GM18519 (cell line): ENCODE data around the gene ZAP70.

Experiments used
- ATAC-seq: cut with Tn5 transposase; IDR thresholded peaks from one replicate; pipeline ENCODE4 v1.9.1; 2021; ENCODE audit warnings: mild to moderate bottlenecking, moderate library complexity; ENCODE audit not compliant: unreplicated experiment, low FRiP score

ZAP70 gene

DNA sequence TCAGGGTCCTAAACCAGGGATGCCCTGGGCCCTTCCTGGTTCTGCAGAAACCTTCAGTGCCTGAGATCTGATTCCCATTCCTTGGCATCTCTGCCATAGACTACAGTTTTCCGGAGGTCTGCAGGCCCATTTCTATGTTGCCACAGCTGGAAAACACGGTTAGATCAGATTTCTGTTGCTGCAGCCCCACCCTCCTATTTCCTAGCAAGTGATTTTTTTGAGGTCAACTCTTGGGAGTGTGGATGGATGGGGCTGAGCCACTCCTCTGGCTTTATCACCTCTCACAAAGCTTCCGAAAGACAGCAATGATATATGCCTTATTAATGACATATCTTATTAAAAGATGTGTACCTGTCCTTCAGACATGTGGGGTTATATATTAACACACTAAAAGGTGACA is 56.3 kb downstream of the ZAP70 start:
- no peak for ATAC-seq

DNA sequence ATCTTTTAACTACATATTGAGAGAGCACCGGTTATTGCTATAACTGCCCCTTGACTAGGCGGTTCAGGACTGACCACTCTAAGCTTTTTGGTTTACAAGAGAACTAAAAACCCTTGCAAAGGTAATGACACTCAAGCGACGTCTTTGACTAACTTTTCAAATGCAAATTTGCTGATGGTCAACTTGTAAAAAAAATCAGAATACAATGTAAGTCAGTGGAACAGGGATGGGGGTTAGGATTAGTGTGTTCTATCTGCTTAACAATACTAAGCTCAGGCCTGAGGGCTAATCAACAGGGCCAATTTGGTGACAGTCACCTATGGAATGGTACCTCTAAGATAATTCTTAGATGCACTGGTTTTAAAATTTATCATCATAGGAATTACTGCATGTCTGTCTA is 57.1 kb downstream of the ZAP70 start:
- ATAC-seq = no peak

DNA sequence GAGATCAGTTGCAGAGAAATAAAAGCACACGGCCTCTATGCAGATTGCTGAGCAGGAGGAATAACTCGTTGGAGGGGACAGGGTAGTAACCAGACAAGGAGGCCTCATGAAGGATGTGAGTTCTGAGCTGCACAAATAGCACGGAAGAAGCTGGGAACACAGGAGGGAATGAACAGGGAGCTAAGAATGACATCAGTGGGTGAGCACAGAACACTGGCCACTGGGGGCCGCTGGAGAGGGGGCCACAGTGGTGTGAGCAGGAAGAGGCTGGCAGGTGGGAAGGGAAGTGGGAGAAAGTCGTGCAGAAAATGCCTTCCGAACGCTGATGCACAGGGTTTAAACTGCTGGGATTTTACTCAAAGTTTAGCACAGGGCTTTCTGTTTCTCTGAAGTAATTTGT is 61.0 kb downstream of the ZAP70 start:
- no peak for ATAC-seq

DNA sequence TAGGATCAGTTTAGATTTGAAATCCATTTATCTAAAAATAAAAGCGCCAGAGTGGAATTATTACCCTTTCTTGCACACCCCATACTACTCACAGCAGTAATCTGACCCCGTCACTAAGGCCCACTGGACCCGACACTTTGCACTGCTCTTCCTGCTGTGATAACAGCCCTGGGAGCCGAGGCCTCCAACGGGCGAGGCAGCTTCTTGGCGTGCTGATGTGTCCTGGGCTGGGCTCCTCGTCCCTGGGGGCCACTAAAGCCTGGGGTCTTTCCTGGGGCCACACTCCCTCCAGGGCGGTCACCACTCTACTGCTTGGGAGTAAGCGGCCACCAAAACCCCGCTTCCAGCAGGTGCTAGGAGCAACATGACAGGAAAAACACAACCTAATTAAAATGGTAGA is 61.7 kb downstream of the ZAP70 start:
- ATAC-seq = no peak

DNA sequence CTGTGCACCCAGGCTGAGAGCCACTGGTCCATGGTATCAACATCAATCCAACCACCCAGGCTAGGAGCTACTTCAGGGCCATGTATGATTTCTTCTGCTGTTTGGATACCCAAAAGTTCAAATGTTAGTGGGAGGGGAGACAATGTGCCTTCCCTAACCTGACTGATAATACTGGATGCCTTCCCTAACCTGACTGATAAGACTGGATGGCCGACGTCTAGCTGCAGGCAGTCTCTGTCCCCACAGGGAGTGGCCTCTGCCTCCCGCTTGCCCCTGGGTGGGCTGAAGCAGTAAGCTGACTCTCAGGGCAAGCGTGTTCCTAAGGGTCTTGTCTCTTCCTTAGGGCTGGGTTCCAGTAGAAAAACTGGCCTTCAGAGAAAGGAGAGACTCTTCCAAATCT is 65.8 kb downstream of the ZAP70 start:
- no peak for ATAC-seq

DNA sequence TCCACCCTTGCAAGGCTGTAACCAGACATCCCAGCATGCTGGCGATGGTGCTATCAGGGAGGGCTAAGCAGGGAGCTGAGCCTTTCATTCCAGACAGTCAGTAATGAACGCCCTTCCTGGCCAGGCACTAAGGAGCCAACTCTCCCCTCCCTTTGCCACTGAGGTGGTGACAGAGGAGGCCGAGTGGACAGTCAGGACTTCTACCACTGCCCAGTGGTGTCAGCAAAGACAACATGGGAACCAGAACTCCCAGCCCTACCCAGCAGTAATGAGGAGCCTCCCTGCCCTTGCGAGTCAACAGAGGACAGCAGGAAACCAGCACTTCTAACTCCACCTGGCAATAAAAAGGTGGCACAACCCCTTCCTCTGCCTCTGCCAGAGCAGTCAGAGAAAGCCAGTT is 68.6 kb downstream of the ZAP70 start:
- no peak for ATAC-seq

DNA sequence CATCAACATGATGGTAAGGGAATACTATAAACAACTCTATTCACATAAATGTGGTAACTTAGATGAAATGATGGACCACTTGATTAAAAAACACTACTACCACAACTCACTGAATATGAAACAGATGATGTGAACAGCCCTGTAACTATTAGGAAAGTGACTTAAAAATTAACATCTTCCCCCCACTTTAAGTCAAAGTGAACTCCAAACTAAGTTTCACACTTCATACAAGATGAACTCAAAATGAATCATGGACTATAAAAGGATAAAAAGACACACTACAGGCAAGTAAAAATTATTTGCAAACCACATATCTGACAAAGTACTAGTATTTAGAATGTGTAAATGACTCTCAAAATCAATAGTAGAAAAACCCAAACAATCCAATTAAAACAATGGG is 71.6 kb downstream of the ZAP70 start:
- ATAC-seq = no peak

DNA sequence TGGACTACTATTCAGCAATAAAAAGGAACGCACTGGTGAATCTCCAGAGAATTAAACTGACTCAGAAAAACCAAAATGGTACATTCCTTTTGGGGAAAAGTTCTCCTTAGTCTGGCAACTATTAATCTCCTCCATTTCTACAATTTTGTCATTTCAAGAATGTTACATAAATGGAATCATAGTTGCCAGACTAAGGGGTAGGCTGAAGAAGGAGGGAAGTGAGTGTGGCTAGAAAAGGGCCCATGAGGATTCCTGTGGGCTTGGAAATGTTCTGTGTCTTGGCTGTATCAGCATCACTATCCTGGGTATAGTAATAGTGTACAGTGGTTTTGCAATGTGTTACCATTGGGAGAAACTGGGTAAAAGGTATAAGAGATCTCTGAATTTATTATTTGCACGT is 72.4 kb downstream of the ZAP70 start:
- no peak for ATAC-seq

DNA sequence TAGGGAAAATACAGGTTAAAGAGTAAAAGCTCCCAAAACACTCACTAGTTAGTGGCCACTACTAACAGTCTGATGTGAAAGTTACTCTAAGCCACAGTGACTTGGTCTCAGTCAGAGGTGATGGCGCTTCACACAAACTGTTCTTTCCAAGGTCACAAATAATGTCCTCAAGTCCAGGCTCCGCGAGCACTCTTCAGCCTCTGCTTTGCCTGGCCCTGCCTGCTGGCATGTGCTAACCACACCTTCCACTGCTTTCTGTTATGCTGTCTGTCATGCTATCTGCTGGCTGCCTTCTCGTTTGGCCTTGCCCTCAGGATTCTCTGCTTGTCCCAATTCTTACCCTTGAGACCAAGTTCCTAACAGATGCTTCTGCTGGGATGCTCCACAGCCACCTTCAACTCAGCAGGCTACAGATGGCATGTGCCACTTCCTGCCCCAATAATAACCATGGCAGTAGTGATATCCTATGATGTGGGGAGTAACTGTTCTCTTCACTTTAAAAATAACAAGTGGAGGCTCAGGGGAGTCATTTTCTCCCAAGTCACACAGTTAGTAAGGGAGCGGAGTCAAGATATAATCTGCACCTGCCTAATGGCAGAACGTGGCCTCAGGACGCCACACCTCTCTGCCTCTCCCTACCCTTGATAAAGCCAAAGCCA is 75.7 kb downstream of the ZAP70 start:
- no peak for ATAC-seq
